Measurements from ENCODE around the gene CEP44. TPM values are rescaled to one million over a fixed set of nuclear protein-coding genes. Genes with fewer than 3 reads are reported as not detected.
"Not testable (repeated sequence)": the region's sequence is repeated elsewhere in the genome, so short reads cannot be mapped to it uniquely, and the experiment has no call there.

Gene CEP44
- total RNA-seq, 1 donor from 2014 or later = 16.4 TPM

DNA sequence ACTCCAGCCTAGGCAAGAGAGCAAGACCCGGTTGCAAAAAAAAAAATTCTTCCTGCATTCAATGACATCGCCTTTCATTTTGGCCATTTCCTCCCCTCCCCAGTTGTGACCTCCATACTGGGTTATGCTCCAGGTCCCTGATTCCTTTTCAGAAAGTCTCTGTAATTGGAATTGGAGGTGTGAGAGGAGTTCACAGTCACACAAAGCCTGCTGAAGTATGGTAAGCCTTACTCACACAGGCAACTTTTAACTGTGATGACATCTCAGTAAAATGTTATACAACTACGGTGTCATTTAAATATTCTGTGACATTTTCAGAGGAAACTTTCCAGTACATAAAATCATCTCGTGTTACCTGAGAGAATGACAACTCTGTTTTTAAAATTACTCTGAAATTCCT lies 73.6 kb downstream of the CEP44 start:
- ATAC-seq (no peak), DNase-seq (no peak)
- H3K4me3 ChIP-seq = no peak overlapping the region
- H3K4me1 ChIP-seq = no peaks in the 10 kb centered on the region
- intact Hi-C loops (cut with DNase I) = no loop called here
- H3K36me3 ChIP-seq = no peaks in the 10 kb centered on the region
- H3K27ac ChIP-seq = no peak overlapping the region
- TF ChIP-seq, protein P1, sequence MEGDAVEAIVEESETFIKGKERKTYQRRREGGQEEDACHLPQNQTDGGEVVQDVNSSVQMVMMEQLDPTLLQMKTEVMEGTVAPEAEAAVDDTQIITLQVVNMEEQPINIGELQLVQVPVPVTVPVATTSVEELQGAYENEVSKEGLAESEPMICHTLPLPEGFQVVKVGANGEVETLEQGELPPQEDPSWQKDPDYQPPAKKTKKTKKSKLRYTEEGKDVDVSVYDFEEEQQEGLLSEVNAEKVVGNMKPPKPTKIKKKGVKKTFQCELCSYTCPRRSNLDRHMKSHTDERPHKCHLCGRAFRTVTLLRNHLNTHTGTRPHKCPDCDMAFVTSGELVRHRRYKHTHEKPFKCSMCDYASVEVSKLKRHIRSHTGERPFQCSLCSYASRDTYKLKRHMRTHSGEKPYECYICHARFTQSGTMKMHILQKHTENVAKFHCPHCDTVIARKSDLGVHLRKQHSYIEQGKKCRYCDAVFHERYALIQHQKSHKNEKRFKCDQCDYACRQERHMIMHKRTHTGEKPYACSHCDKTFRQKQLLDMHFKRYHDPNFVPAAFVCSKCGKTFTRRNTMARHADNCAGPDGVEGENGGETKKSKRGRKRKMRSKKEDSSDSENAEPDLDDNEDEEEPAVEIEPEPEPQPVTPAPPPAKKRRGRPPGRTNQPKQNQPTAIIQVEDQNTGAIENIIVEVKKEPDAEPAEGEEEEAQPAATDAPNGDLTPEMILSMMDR (IDR thresholded peaks at IDR 0.05) = no peak
- H3K9me3 ChIP-seq = no peaks in the 10 kb centered on the region
- H3K27me3 ChIP-seq = no peaks in the 10 kb centered on the region

DNA sequence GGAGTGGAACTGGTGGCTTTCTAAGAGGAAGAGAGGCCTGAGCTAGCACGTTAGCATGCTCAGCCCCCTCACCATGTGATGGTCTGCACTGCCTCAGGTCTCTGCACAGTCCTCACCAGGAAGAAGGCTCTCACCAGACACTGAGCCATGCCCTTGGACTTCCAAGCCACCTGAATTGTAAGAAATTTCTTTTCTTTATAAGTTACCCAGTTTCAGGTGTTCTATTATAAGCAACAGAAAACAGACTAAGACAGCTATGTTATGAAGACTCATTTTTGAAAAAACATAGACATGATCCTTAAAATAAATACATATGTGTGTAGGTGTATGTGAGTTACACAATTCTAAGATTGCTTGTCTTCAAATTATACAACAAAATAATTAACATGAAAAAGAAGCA lies 74.7 kb downstream of the CEP44 start:
- H3K4me3 ChIP-seq = no peak overlapping the region
- intact Hi-C loops (cut with DNase I) = no loop called here
- H3K36me3 ChIP-seq = no peaks in the 10 kb centered on the region
- no peaks in the 10 kb centered on the region for H3K4me1 ChIP-seq
- no peak for DNase-seq
- no peak for ATAC-seq
- no peak overlapping the region for H3K27ac ChIP-seq
- no peaks in the 10 kb centered on the region for H3K9me3 ChIP-seq
- TF ChIP-seq, protein P1 (IDR thresholded peaks at IDR 0.05) = no peak
- no peaks in the 10 kb centered on the region for H3K27me3 ChIP-seq

DNA sequence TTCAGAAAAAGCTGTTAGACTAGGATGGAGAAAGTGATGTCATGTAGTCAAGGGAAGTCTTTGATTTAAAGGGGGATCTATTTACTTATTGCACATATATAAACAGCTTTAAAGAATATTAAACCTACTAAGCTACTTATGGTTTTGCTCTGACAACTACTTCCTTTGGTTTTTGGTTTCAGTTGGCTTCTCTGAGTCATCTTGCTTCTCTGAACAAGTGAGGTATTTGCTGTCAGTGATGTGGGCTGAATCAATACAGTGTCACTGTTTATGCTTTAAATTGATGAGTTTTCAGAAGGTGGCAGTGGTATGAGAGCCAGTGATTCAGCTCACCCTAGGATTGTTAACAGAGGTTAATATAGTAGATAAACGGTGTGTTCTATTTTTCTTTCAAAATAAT lies 75.1 kb downstream of the CEP44 start:
- Histone ChIP-seq H3K27me3 (no peaks in the 10 kb centered on the region), H3K36me3 (no peaks in the 10 kb centered on the region), H3K9me3 (no peaks in the 10 kb centered on the region), H3K4me1 (no peaks in the 10 kb centered on the region), H3K4me3 (no peak overlapping the region), H3K27ac (no peak overlapping the region)
- DNase-seq (no peak), ATAC-seq (no peak)
- intact Hi-C loops (cut with DNase I) = no loop called here
- TF ChIP-seq, protein P1 (IDR thresholded peaks at IDR 0.05) = no peak

- intact Hi-C loops (cut with DNase I) = no loop called here
- no peak for DNase-seq
- no peaks in the 10 kb centered on the region for H3K9me3 ChIP-seq
- no peaks in the 10 kb centered on the region for H3K4me1 ChIP-seq
- no peak for ATAC-seq
- TF ChIP-seq, protein P1 (IDR thresholded peaks at IDR 0.05) = no peak
- no peak overlapping the region for H3K27ac ChIP-seq
- no peaks in the 10 kb centered on the region for H3K27me3 ChIP-seq
- H3K36me3 ChIP-seq = no peaks in the 10 kb centered on the region
- H3K4me3 ChIP-seq = no peak overlapping the region
These were observed 78.6 kb downstream of the CEP44 start for GRCh38 chr4:174362340-174362739.

GRCh38 chr4:174363782-174364181 lies 80.1 kb downstream of the CEP44 start:
- H3K36me3 ChIP-seq; H3K4me3 ChIP-seq; H3K9me3 ChIP-seq; H3K27ac ChIP-seq; intact Hi-C loops (cut with DNase I); H3K4me1 ChIP-seq; H3K27me3 ChIP-seq; DNase-seq; ATAC-seq: not testable (repeated sequence)

GRCh38 chr4:174365018-174365587 lies 81.4 kb downstream of the CEP44 start:
- no peak for ATAC-seq
- DNase-seq = no peak
- H3K27me3 ChIP-seq = no peaks in the 10 kb centered on the region
- H3K4me3 ChIP-seq = no peak overlapping the region
- no peaks in the 10 kb centered on the region for H3K9me3 ChIP-seq
- no peaks in the 10 kb centered on the region for H3K4me1 ChIP-seq
- intact Hi-C loops (cut with DNase I) = no loop called here
- TF ChIP-seq, protein P1 (IDR thresholded peaks at IDR 0.05) = peak; percentile 51
- H3K27ac ChIP-seq = no peak overlapping the region
- no peaks in the 10 kb centered on the region for H3K36me3 ChIP-seq

Measured in upper lobe of right lung (tissue), 1 donor.